Measurements from ENCODE around the gene BTRC. TPM values are rescaled to one million over a fixed set of nuclear protein-coding genes. Genes with fewer than 3 reads are reported as not detected.
A peak's percentile ranks its signal among the peaks of the same experiment; 100 is the strongest.

Gene BTRC
- total RNA-seq, 6 experiments from 2014 or later = 4.8 to 8.4 (median 6.5) TPM

DNA sequence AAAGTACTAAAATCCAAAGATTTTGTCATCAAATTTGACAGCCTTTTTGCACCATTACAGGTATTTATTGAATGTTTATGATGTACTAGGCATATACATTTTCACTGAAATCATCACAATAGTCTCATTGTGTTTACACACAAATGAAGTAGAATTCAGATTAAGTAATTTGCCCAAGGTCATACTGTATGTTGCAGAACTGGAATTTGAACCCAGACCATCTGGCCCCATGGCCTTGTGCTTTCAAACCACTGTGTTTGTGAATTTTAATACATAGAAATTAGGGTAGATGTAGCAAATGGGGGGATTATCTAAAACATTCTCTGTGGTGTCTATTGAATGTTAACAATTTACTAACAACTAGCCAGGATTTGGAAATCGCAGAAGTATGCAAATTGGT is 139.3 kb downstream of the BTRC start:
- DNase-seq = no peak
- intact Hi-C loops (cut with DNase I) = no loop called here
- WGBS (ENCODE audit: insufficient coverage, low coverage, low lambda C conversion rate, missing lambda C conversion rate) = 75% methylated on average over 1 of the region's 1 CpG
- no peaks in the 10 kb centered on the region for H3K36me3 ChIP-seq
- ATAC-seq = peak in 2 of 4 donors; percentile 32 to 57
- TF ChIP-seq, protein P1, sequence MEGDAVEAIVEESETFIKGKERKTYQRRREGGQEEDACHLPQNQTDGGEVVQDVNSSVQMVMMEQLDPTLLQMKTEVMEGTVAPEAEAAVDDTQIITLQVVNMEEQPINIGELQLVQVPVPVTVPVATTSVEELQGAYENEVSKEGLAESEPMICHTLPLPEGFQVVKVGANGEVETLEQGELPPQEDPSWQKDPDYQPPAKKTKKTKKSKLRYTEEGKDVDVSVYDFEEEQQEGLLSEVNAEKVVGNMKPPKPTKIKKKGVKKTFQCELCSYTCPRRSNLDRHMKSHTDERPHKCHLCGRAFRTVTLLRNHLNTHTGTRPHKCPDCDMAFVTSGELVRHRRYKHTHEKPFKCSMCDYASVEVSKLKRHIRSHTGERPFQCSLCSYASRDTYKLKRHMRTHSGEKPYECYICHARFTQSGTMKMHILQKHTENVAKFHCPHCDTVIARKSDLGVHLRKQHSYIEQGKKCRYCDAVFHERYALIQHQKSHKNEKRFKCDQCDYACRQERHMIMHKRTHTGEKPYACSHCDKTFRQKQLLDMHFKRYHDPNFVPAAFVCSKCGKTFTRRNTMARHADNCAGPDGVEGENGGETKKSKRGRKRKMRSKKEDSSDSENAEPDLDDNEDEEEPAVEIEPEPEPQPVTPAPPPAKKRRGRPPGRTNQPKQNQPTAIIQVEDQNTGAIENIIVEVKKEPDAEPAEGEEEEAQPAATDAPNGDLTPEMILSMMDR (IDR thresholded peaks at IDR 0.05) = no peak
- peaks cover 0 to 28% (median 5%) of the 10 kb centered on the region in 4 donors for H3K4me1 ChIP-seq
- H3K4me3 ChIP-seq = no peak overlapping the region
- no peaks in the 10 kb centered on the region for H3K9me3 ChIP-seq
- H3K27me3 ChIP-seq = no peaks in the 10 kb centered on the region
- H3K27ac ChIP-seq = peak overlapping the region in 1 of 3 donors; percentile 20

DNA sequence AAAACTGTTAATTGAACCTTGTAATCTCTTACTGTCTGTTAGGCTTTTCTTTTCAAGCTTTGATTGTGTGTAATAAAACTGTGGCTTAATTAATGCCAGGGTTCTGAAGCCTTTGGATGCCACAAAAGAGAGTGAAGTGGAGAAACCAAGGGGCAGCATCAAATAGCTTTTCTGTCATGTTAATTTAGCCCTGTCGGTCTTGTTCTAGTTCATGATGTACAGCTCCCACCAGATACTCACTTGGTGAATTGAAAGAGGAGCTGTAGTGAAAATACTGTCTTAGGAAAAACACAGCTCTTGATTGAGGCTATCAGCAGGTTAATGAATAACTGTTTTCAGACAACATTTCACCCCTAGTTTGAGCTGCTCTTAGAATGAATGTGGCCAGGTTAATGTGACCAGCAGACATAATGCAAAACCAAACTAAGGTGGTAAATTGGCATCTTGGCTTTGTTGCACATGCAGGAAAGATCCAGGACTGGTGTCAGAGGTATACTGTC is 139.9 kb downstream of the BTRC start:
- DNase-seq = no peak
- WGBS (ENCODE audit: insufficient coverage, low coverage, low lambda C conversion rate, missing lambda C conversion rate) = 41% methylated on average over 1 of the region's 1 CpG
- Histone ChIP-seq H3K27me3 (no peaks in the 10 kb centered on the region), H3K27ac (peak overlapping the region in 1 of 3 donors; percentile 20), H3K9me3 (no peaks in the 10 kb centered on the region), H3K4me3 (no peak overlapping the region), H3K36me3 (no peaks in the 10 kb centered on the region), H3K4me1 (peaks cover 0 to 28% (median 5%) of the 10 kb centered on the region in 4 donors)
- intact Hi-C loops (cut with DNase I) = no loop called here
- TF ChIP-seq POLR2A (IDR thresholded peaks at IDR 0.05) = no peak
- TF ChIP-seq, protein P1 (IDR thresholded peaks at IDR 0.05) = no peak
- ATAC-seq = peak; percentile 86 to 90 (median 88)

DNA sequence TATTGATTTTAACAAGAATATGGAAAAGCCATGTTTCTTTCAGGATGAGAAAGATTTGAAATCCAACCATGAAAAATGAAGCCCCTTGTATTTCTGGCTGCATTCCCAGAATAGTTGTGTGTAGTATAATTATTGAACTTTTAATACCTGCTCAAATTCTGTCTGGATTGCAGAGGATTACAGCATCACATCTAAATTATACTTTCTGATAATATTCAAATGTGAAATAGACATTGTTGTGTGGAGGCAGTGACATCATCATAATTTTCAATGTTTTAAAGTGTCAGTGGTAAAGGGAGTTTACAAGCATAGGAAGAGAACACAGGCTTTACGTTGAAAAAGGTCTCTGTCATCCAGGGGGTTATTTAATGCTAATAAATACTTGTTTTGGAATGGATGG is 140.7 kb downstream of the BTRC start:
- intact Hi-C loops (cut with DNase I) = no loop called here
- DNase-seq (no peak), ATAC-seq (no peak)
- WGBS (ENCODE audit: insufficient coverage, low coverage, low lambda C conversion rate, missing lambda C conversion rate) = 100% methylated on average over 1 of the region's 1 CpG
- H3K9me3 ChIP-seq = no peaks in the 10 kb centered on the region
- TF ChIP-seq, protein P1 (IDR thresholded peaks at IDR 0.05) = no peak
- no peak for TF ChIP-seq POLR2A (IDR thresholded peaks at IDR 0.05)
- H3K27me3 ChIP-seq = no peaks in the 10 kb centered on the region
- peaks cover 0 to 25% (median 5%) of the 10 kb centered on the region in 4 donors for H3K4me1 ChIP-seq
- H3K27ac ChIP-seq = no peak overlapping the region
- H3K36me3 ChIP-seq = no peaks in the 10 kb centered on the region
- H3K4me3 ChIP-seq = no peak overlapping the region

DNA sequence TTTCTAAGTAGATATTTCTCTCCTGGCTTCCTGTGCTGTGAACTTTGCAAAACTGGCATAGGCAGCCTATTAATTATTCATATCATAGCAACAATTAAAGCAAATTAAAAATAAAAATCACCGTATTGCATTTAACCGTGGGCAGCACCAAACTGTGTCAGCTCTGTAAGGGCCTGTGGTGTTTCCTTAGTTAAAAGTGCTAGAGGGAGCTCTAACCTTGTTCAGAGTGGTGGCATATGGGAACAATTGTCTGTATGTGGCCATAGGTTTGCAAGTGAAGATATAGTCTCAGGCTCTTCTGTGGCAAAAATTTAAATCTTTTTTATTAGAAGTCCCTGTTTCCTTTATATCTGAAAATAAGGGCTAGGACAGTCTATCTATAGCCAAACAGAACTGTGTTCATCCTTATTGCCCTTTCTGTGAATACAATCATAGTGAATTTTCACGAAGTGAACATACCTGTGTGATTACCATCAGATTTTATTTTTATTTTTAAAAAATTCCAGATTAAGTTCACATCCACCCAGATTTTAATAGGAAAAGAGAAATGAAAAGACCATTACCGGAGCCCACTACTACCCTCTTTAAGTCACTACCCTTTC is 141.5 kb downstream of the BTRC start:
- ATAC-seq = peak; percentile 62 to 83 (median 74)
- TF ChIP-seq, protein P1 (IDR thresholded peaks at IDR 0.05) = peak in 3 of 4 donors; percentile 37 to 43 (median 38)
- no peak for TF ChIP-seq POLR2A (IDR thresholded peaks at IDR 0.05)
- intact Hi-C loops (cut with DNase I) = no loop called here

More for the DNA sequence above, 141.5 kb downstream of the BTRC start:
- Histone ChIP-seq H3K36me3 (no peaks in the 10 kb centered on the region), H3K27ac (no peak overlapping the region), H3K4me3 (no peak overlapping the region), H3K27me3 (no peaks in the 10 kb centered on the region), H3K4me1 (peaks cover 0 to 25% (median 5%) of the 10 kb centered on the region in 4 donors), H3K9me3 (no peaks in the 10 kb centered on the region)
- DNase-seq = no peak
- WGBS (ENCODE audit: insufficient coverage, low coverage, low lambda C conversion rate, missing lambda C conversion rate) = 57% methylated on average over 4 of the region's 4 CpGs

All from right lobe of liver (tissue), 6 donors.